HK-2 (cell line): ENCODE results near the gene MTHFD2.
"Not testable (repeated sequence)": the region's sequence is repeated elsewhere in the genome, so short reads cannot be mapped to it uniquely, and the experiment has no call there.

Experiments used
- DNase-seq: peaks from one replicate; pipeline ENCODE4 v3.0.0-alpha.2; 2018; ENCODE audit not compliant: unreplicated experiment

Gene MTHFD2

DNA sequence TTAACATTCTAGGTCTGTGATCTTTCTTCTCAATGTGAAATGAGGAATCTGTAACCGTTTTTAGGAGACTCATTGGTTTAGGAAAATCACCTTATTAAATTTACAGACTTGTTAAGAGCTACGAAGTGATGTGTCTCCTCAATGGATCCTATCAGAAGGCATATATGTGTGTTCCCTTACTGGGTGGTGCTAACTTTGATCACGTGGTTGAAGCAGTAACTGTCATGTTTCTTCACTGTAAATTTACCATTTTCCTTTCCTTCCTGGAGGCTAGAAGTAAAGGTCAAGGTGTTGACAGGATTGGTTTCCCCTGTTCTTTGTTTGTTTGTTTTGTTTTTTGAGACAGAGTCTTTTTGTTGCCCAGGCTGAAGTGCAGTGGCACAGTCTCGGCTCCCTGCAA, 1.4 kb upstream of the MTHFD2 start:
- DNase-seq = no peak

- DNase-seq = no peak
Measured at GRCh38 chr2:74198023-74198460, 373 bp upstream of the MTHFD2 start.

DNA sequence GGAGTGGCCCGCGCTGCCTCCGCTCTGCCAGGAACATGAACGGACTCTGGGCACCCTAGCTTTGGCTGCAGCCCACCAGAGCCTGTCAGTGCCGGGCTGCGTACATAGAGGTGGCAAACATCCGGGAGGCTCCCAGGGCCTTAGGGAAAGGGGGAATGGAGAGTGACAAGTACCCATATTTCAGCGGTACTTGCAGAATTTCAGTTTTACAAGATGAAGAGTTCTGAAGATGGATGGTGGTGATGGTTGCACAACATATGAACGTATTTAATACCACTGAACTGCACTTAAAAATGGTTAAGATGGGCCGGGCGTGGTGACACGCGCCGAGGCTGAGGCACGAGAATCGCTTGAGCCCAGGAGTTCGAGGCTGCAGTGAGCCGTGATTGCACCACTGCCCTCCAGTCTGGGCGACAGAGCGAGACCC, 873 bp downstream of the MTHFD2 start:
- no peak for DNase-seq

GRCh38 chr2:74199871-74200305, 1.5 kb downstream of the MTHFD2 start:
- no peak for DNase-seq

DNA sequence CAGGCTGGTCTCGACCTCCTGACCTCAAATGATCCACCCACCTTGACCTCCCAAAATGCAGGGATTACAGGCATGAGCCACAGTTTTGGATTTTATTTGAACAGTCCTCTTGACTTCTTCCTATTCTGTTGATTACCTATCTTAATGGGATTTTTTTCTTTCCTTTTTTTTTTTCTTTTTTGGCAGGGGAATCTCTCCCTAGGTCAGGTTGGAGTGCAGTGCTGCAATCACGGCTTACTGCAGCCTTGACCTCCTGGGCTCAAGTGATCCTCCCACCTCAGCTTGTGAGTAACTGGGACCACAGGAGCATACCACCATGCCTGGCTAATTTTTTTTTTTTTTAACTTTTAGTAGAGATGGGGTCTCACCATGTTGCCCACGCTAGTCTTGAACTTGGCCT, 2.8 kb downstream of the MTHFD2 start:
- no peak for DNase-seq

DNA sequence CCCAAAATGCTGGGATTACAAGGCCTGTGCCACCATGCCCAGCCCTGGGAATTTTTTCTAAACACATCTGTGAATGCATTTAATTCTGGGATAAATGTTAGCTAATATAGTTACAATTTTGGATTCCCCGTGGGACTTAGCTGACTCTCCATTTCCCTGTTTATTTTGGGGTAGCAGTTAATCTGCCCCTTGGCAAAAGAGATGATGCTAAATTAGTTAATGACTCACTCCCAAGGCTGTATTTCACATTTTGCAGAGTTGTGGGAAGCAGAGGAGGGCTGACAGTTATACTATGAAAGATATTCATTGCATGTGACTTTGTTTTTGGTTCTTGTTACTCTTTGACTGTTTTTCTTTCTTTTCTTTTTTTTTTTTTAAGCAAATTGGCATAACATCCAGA, 3.2 kb downstream of the MTHFD2 start:
- no peak for DNase-seq

- DNase-seq = no peak
Measured at GRCh38 chr2:74204436-74204835, 6.0 kb downstream of the MTHFD2 start.

DNA sequence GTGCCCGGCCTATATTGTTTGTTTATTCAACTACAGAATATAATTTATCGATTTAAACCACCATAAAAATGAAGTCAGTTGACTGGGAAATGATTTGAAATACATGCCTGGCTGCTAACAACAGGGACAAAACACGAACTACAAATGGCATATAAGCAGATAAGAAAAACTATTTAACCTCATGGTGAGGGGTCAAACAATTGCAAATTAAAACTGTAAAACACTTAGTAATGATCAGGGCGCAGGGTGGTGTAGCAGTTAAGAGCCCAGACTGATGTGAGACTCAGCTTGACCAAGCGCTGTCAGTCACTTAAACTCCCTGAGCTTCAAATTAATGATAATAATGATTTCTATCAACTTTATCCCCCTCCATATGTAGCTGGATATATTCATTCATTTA, 6.7 kb downstream of the MTHFD2 start:
- no peak for DNase-seq

- no peak for DNase-seq
Measured at GRCh38 chr2:74205596-74205995, 7.2 kb downstream of the MTHFD2 start.

- no peak for DNase-seq
Measured at GRCh38 chr2:74206180-74206688, 7.8 kb downstream of the MTHFD2 start.

GRCh38 chr2:74212702-74213410, 14.4 kb downstream of the MTHFD2 start:
- no peak for DNase-seq

DNA sequence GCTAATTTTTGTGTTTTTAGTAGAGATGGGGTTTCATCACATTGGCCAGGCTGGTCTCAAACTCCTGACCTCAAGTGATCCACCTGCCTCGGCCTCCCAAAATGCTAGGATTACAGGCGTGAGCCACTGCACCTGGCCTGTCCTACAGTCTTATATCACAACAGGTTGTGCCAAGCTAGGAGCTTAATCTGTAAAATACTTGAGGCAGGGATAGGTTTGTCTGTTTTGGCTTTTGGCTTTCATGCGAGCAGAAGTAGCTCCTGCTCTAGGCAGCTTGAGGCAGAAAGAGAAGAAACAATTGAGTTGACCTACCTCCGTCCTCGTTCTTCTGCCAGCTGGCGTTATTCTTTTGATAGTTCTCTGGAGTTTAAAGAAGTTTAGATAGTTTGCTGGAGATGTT, 17.4 kb downstream of the MTHFD2 start:
- not testable (repeated sequence) for DNase-seq

- DNase-seq = no peak
Measured at GRCh38 chr2:74216642-74217041, 18.2 kb downstream of the MTHFD2 start.

GRCh38 chr2:74219846-74220486, 21.6 kb downstream of the MTHFD2 start:
- no peak for DNase-seq

DNA sequence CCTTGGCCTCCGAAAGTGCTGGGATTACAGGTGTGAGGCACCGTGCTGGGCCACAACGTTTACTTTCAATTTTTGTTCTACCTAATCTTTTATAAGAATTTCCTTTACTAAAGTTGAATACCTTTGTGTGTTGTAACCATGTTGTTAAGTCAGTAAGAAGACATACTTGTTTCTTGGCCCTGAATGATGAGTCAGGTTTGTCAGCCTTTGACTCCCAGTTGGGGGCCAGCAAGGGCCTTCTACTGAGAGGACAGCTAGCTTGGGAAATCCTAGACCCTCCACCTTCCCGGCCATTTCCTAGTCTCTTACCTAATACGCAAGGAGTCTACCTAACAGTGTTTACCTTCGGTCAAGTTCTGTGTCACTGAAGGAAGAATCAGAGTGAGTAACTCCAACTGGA, 22.7 kb downstream of the MTHFD2 start:
- no peak for DNase-seq

DNA sequence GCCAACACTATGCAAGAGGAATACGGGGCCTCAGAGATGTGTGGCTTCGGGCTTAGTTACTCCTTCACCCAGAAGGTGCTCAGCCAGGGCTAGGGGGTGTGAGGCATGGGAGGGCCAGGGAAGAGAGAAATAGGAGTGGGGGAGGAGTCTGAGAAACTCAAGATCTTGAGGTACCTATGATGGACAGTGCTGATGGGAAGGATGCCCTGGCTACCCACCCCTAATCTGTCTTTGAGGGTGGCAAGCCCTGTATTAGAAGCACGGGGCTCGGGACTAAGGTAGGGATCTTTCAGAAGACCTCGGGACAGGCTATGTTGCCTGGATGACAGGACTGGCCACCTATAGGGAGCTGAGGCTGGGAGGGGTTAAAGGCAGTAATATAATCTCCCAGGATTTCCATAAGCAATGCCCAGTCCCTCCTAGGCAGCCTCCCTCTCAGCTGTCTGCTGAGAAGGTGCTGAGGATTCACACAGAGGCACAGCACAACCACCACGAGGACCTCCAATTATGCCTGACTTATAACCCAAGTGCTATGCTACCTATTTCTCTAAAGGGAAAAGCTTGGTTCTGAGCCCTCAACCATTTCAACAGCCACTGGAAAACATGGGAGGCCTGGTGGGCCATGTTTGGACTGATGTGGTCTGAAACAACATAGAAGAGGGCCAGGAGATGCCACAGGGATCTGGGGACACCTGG, 23.3 kb downstream of the MTHFD2 start:
- DNase-seq = no peak

DNA sequence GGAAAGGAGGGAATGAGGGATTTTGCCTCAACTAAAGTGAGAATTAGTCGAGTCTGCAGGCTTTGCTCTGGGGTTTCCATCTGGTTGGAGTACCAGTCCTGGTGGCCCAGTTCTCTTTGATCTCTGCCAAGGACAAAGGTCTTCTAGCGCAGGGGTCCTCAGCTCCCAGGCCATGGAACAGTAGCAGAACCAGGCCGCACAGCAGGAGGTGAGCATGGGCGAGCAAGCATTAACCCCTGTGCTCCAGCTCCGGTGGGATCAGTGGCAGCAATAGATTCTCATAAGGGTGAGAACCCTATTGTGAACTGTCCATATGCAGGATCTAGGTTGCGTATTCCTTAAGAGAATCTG, 23.9 kb downstream of the MTHFD2 start:
- DNase-seq = no peak

DNA sequence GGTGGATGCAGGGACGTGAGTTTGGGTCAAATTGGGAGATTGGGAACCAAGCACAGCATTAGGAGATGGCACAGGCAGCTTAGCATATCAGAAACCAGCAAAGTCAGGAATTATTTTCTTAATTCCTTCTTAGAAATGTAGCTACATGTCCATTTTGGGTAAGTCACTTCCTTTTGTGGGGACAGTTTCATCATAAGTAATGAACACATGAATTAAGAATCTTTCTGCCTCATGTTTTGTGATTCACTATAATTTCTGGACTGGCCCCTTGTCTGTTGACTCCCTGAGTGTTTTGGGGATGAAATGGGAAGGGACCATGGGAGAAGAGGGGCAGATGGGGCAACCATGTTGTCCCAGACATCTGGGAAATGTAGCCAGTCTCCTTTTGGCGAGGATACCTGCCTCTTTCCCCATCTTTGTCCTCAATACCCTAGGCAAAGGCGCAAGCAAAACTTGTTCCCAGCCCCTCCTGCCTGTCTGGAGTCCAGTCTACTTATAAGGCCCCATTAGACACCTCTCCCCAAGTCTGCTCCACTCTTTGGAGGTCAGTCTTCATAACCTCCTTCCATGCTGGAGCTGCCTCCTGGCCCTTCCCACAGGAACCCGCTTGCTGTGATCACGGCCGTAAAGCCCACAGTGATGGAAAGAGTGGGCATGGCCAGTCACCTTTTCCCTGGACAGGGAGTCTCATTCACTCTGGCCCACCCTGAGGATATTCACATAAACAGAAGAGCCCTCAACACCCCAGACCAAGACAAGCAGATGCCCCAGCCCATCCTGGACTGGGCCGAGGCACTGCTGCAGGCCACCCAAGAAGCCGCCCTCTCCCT, 25.7 kb downstream of the MTHFD2 start:
- DNase-seq = no peak

- no peak for DNase-seq
Measured at GRCh38 chr2:74225698-74226459, 27.5 kb downstream of the MTHFD2 start.

GRCh38 chr2:74226648-74227213, 28.3 kb downstream of the MTHFD2 start:
- no peak for DNase-seq

GRCh38 chr2:74227646-74228045, 29.2 kb downstream of the MTHFD2 start:
- no peak for DNase-seq
